ENCODE results near the gene SETD4.

Gene SETD4

GRCh38 chr21:36030581-36031189 lies 29.6 kb downstream of the SETD4 start:
- H3K4me1 Mint-ChIP-seq (ENCODE audit: low read depth in 2 of 2) = peaks cover 5% of the 10 kb centered on the region in 2 donors
- DNase-seq (no peak), ATAC-seq (replicated peaks) (no peak)
- H3K27ac Mint-ChIP-seq = no peak overlapping the region
- H3K4me3 Mint-ChIP-seq = no peak overlapping the region
- peaks cover 0 to 7% of the 10 kb centered on the region in 2 donors for H3K27me3 Mint-ChIP-seq
- no peaks in the 10 kb centered on the region for H3K9me3 Mint-ChIP-seq
- peaks cover 7% of the 10 kb centered on the region for H3K36me3 Mint-ChIP-seq (ENCODE audit: insufficient read depth)

GRCh38 chr21:36029309-36029708 lies 31.0 kb downstream of the SETD4 start:
- Mint-ChIP-seq H3K27me3 (peaks cover 0 to 7% of the 10 kb centered on the region in 2 donors), H3K36me3 (ENCODE audit: insufficient read depth) (no peaks in the 10 kb centered on the region), H3K4me3 (no peak overlapping the region), H3K9me3 (no peaks in the 10 kb centered on the region), H3K27ac (no peak overlapping the region), H3K4me1 (ENCODE audit: low read depth in 2 of 2) (peaks cover 5% of the 10 kb centered on the region in 2 donors)
- ATAC-seq (replicated peaks) (no peak), DNase-seq (no peak)

- DNase-seq (peak; percentile 57 to 59 (median 58)), ATAC-seq (replicated peaks) (peak; percentile 86)
- Mint-ChIP-seq H3K4me1 (ENCODE audit: low read depth in 2 of 2) (peaks cover 5% of the 10 kb centered on the region in 2 donors), H3K4me3 (no peak overlapping the region), H3K27ac (peak overlapping the region in 1 of 2 donors; percentile 68), H3K9me3 (no peaks in the 10 kb centered on the region), H3K36me3 (ENCODE audit: insufficient read depth) (no peaks in the 10 kb centered on the region), H3K27me3 (peaks cover 0 to 7% of the 10 kb centered on the region in 2 donors)
Observed at GRCh38 chr21:36028127-36029069, 31.9 kb downstream of the SETD4 start.

GRCh38 chr21:36027347-36027746 lies 33.0 kb downstream of the SETD4 start:
- no peak for ATAC-seq (replicated peaks)
- H3K4me3 Mint-ChIP-seq = no peak overlapping the region
- H3K27me3 Mint-ChIP-seq = peaks cover 0 to 7% of the 10 kb centered on the region in 2 donors
- peaks cover 5% of the 10 kb centered on the region in 2 donors for H3K4me1 Mint-ChIP-seq (ENCODE audit: low read depth in 2 of 2)
- no peaks in the 10 kb centered on the region for H3K9me3 Mint-ChIP-seq
- H3K27ac Mint-ChIP-seq = no peak overlapping the region
- no peak for DNase-seq
- no peaks in the 10 kb centered on the region for H3K36me3 Mint-ChIP-seq (ENCODE audit: insufficient read depth)

- Mint-ChIP-seq H3K27ac (no peak overlapping the region), H3K27me3 (peaks cover 0 to 7% of the 10 kb centered on the region in 2 donors)
Observed at GRCh38 chr21:36024782-36025181, 35.5 kb downstream of the SETD4 start.

GRCh38 chr21:36023092-36023480 lies 37.2 kb downstream of the SETD4 start:
- Mint-ChIP-seq H3K9me3 (no peaks in the 10 kb centered on the region), H3K4me1 (ENCODE audit: low read depth in 2 of 2) (peaks cover 0 to under 1% of the 10 kb centered on the region in 2 donors), H3K27ac (no peak overlapping the region), H3K27me3 (peaks cover 0 to under 1% of the 10 kb centered on the region in 2 donors), H3K36me3 (ENCODE audit: insufficient read depth) (no peaks in the 10 kb centered on the region), H3K4me3 (no peak overlapping the region)
- DNase-seq (no peak), ATAC-seq (replicated peaks) (no peak)

More at GRCh38 chr21:36024782-36025181, 35.5 kb downstream of the SETD4 start:
- DNase-seq (no peak), ATAC-seq (replicated peaks) (no peak)
- H3K36me3 Mint-ChIP-seq (ENCODE audit: insufficient read depth) = no peaks in the 10 kb centered on the region
- no peaks in the 10 kb centered on the region for H3K9me3 Mint-ChIP-seq
- no peak overlapping the region for H3K4me3 Mint-ChIP-seq
- H3K4me1 Mint-ChIP-seq (ENCODE audit: low read depth in 2 of 2) = peaks cover 5% of the 10 kb centered on the region in 2 donors

- Mint-ChIP-seq H3K9me3 (no peaks in the 10 kb centered on the region), H3K36me3 (ENCODE audit: insufficient read depth) (no peaks in the 10 kb centered on the region), H3K27me3 (peaks cover 0 to 6% of the 10 kb centered on the region in 2 donors), H3K27ac (no peak overlapping the region), H3K4me1 (ENCODE audit: low read depth in 2 of 2) (no peaks in the 10 kb centered on the region), H3K4me3 (no peak overlapping the region)
- ATAC-seq (replicated peaks) (no peak), DNase-seq (no peak)
Observed at GRCh38 chr21:36022427-36023091, 37.8 kb downstream of the SETD4 start.

GRCh38 chr21:36021251-36021837 lies 39.0 kb downstream of the SETD4 start:
- no peak for ATAC-seq (replicated peaks)
- H3K4me3 Mint-ChIP-seq = no peak overlapping the region
- peaks cover under 1 to 14% of the 10 kb centered on the region in 2 donors for H3K27me3 Mint-ChIP-seq

GRCh38 chr21:36015045-36015444 lies 45.3 kb downstream of the SETD4 start:
- no peak overlapping the region for H3K4me3 Mint-ChIP-seq
- no peaks in the 10 kb centered on the region for H3K4me1 Mint-ChIP-seq (ENCODE audit: low read depth in 2 of 2)
- no peaks in the 10 kb centered on the region for H3K9me3 Mint-ChIP-seq
- no peak overlapping the region for H3K27ac Mint-ChIP-seq
- ATAC-seq (replicated peaks) = no peak
- H3K36me3 Mint-ChIP-seq (ENCODE audit: insufficient read depth) = no peaks in the 10 kb centered on the region
- DNase-seq = no peak
- H3K27me3 Mint-ChIP-seq = peaks cover 25 to 60% of the 10 kb centered on the region in 2 donors

More at GRCh38 chr21:36021251-36021837, 39.0 kb downstream of the SETD4 start:
- DNase-seq = no peak
- Mint-ChIP-seq H3K4me1 (ENCODE audit: low read depth in 2 of 2) (no peaks in the 10 kb centered on the region), H3K36me3 (ENCODE audit: insufficient read depth) (no peaks in the 10 kb centered on the region), H3K27ac (no peak overlapping the region), H3K9me3 (no peaks in the 10 kb centered on the region)

GRCh38 chr21:36010801-36011200 lies 49.5 kb downstream of the SETD4 start:
- H3K9me3 Mint-ChIP-seq = no peaks in the 10 kb centered on the region

GRCh38 chr21:36008505-36008904 lies 51.8 kb downstream of the SETD4 start:
- peaks cover 15 to 54% of the 10 kb centered on the region in 2 donors for H3K27me3 Mint-ChIP-seq
- DNase-seq (no peak), ATAC-seq (replicated peaks) (no peak)
- no peaks in the 10 kb centered on the region for H3K9me3 Mint-ChIP-seq
- H3K4me1 Mint-ChIP-seq (ENCODE audit: low read depth in 2 of 2) = no peaks in the 10 kb centered on the region
- no peaks in the 10 kb centered on the region for H3K36me3 Mint-ChIP-seq (ENCODE audit: insufficient read depth)
- no peak overlapping the region for H3K4me3 Mint-ChIP-seq
- no peak overlapping the region for H3K27ac Mint-ChIP-seq

More at GRCh38 chr21:36010801-36011200, 49.5 kb downstream of the SETD4 start:
- Mint-ChIP-seq H3K4me1 (ENCODE audit: low read depth in 2 of 2) (no peaks in the 10 kb centered on the region), H3K27me3 (peaks cover 25 to 59% of the 10 kb centered on the region in 2 donors), H3K4me3 (no peak overlapping the region), H3K36me3 (ENCODE audit: insufficient read depth) (no peaks in the 10 kb centered on the region), H3K27ac (no peak overlapping the region)
- DNase-seq (no peak), ATAC-seq (replicated peaks) (no peak)

GRCh38 chr21:36005879-36006400 lies 54.4 kb downstream of the SETD4 start:
- no peak for ATAC-seq (replicated peaks)
- H3K9me3 Mint-ChIP-seq = no peaks in the 10 kb centered on the region
- H3K36me3 Mint-ChIP-seq (ENCODE audit: insufficient read depth) = peaks cover 2% of the 10 kb centered on the region
- H3K4me1 Mint-ChIP-seq (ENCODE audit: low read depth in 2 of 2) = no peaks in the 10 kb centered on the region
- DNase-seq = no peak
- H3K4me3 Mint-ChIP-seq = no peak overlapping the region
- H3K27ac Mint-ChIP-seq = no peak overlapping the region
- peaks cover 17 to 47% of the 10 kb centered on the region in 2 donors for H3K27me3 Mint-ChIP-seq

GRCh38 chr21:36005018-36005417 lies 55.3 kb downstream of the SETD4 start:
- H3K27me3 Mint-ChIP-seq = peaks cover 25 to 56% of the 10 kb centered on the region in 2 donors
- no peak for ATAC-seq (replicated peaks)
- DNase-seq = no peak
- H3K4me3 Mint-ChIP-seq = no peak overlapping the region
- no peak overlapping the region for H3K27ac Mint-ChIP-seq
- H3K36me3 Mint-ChIP-seq (ENCODE audit: insufficient read depth) = peaks cover 2% of the 10 kb centered on the region
- H3K9me3 Mint-ChIP-seq = no peaks in the 10 kb centered on the region
- no peaks in the 10 kb centered on the region for H3K4me1 Mint-ChIP-seq (ENCODE audit: low read depth in 2 of 2)

All from effector memory CD8-positive, alpha-beta T cell (primary cell).